ENCODE data around the gene CD300LD. TPM values are rescaled to one million over a fixed set of nuclear protein-coding genes. Genes with fewer than 3 reads are reported as not detected.

Gene CD300LD
- total and polyA plus RNA-seq, 2 experiments from 2014 or later, result not detected

DNA sequence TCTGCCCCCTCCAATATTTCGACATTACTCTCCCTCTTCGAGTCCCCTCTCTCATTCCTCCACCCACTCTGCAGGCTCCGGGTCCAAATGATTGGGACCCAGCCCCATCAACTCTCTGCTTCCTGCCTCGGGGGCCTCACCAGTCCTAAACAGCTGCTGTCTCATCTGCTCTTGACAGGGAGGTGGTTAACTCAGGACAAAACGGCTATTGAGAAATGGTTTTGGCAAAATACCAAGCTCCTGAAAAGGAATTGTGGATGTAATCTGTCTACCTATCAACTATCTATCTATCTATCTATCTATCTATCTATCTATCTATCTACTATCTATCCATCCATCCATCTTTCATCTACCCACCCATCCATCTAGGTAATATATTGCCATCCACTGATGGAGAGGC, 27.0 kb downstream of the CD300LD start:
- no peak overlapping the region for H3K4me3 ChIP-seq
- no peak overlapping the region for H2AFZ ChIP-seq
- H3K36me3 ChIP-seq (replicated peaks; ENCODE audit: insufficient read depth, low read depth), result no peaks in the 10 kb centered on the region
- TF ChIP-seq, protein P1, sequence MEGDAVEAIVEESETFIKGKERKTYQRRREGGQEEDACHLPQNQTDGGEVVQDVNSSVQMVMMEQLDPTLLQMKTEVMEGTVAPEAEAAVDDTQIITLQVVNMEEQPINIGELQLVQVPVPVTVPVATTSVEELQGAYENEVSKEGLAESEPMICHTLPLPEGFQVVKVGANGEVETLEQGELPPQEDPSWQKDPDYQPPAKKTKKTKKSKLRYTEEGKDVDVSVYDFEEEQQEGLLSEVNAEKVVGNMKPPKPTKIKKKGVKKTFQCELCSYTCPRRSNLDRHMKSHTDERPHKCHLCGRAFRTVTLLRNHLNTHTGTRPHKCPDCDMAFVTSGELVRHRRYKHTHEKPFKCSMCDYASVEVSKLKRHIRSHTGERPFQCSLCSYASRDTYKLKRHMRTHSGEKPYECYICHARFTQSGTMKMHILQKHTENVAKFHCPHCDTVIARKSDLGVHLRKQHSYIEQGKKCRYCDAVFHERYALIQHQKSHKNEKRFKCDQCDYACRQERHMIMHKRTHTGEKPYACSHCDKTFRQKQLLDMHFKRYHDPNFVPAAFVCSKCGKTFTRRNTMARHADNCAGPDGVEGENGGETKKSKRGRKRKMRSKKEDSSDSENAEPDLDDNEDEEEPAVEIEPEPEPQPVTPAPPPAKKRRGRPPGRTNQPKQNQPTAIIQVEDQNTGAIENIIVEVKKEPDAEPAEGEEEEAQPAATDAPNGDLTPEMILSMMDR (IDR thresholded peaks at IDR 0.05; ENCODE audit: poor library complexity), result no peak
- TF ChIP-seq EZH2 (IDR thresholded peaks at IDR 0.05; ENCODE audit: borderline replicate concordance) (no peak), EZH2phosphoT487 (IDR thresholded peaks at IDR 0.05; ENCODE audit: low read depth, severe bottlenecking, unreplicated experiment) (no peak)
- H4K20me1 ChIP-seq (ENCODE audit: insufficient read depth, poor library complexity, severe bottlenecking), result no peaks in the 10 kb centered on the region
- no peaks in the 10 kb centered on the region for H3K9me2 ChIP-seq (replicated peaks; ENCODE audit: insufficient read depth)
- no peak overlapping the region for H3K4me2 ChIP-seq
- DNase-seq (ENCODE audit: low spot score), result no peak
- no peak overlapping the region for H3K27ac ChIP-seq
- no peaks in the 10 kb centered on the region for H3K4me1 ChIP-seq (ENCODE audit: insufficient read depth)
- WGBS (ENCODE audit: low lambda C conversion rate, missing lambda C conversion rate), result 79% methylated on average over 5 of the region's 5 CpGs
- H3K79me2 ChIP-seq, result no peaks in the 10 kb centered on the region
- no peaks in the 10 kb centered on the region for H3K9me3 ChIP-seq (ENCODE audit: low read depth)
- H3K27me3 ChIP-seq, result no peaks in the 10 kb centered on the region

DNA sequence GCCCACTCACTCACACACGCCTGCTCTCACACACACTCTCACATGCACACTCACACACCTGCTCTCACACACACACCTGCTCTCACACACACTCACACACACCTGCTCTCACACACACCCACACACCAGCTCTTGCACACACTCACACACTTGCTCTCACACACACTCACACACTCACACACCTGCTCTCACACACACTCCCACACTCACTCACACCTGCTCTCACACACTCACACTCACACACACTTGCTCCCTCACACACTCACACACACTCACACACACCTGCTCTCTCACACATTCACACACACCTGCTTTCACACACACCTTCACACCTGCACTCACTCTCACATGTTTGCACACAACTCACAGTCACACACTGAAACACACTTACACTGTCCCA, 28.7 kb downstream of the CD300LD start:
- no peaks in the 10 kb centered on the region for H3K9me2 ChIP-seq (replicated peaks; ENCODE audit: insufficient read depth)
- no peak overlapping the region for H3K4me2 ChIP-seq
- H3K4me3 ChIP-seq, result no peak overlapping the region
- no peak overlapping the region for H3K27ac ChIP-seq
- H3K4me1 ChIP-seq (ENCODE audit: insufficient read depth), result no peaks in the 10 kb centered on the region
- no peak for DNase-seq (ENCODE audit: low spot score)
- H3K9me3 ChIP-seq (ENCODE audit: low read depth), result no peaks in the 10 kb centered on the region
- WGBS (ENCODE audit: low lambda C conversion rate, missing lambda C conversion rate), result 92% methylated on average over 1 of the region's 1 CpG
- no peaks in the 10 kb centered on the region for H4K20me1 ChIP-seq (ENCODE audit: insufficient read depth, poor library complexity, severe bottlenecking)
- TF ChIP-seq EZH2 (IDR thresholded peaks at IDR 0.05; ENCODE audit: borderline replicate concordance), result no peak
- TF ChIP-seq, protein P1 (IDR thresholded peaks at IDR 0.05; ENCODE audit: poor library complexity), result no peak
- TF ChIP-seq EZH2phosphoT487 (IDR thresholded peaks at IDR 0.05; ENCODE audit: low read depth, severe bottlenecking, unreplicated experiment), result no peak
- no peak overlapping the region for H2AFZ ChIP-seq
- no peaks in the 10 kb centered on the region for H3K27me3 ChIP-seq
- H3K36me3 ChIP-seq (replicated peaks; ENCODE audit: insufficient read depth, low read depth), result no peaks in the 10 kb centered on the region
- H3K79me2 ChIP-seq, result no peaks in the 10 kb centered on the region

DNA sequence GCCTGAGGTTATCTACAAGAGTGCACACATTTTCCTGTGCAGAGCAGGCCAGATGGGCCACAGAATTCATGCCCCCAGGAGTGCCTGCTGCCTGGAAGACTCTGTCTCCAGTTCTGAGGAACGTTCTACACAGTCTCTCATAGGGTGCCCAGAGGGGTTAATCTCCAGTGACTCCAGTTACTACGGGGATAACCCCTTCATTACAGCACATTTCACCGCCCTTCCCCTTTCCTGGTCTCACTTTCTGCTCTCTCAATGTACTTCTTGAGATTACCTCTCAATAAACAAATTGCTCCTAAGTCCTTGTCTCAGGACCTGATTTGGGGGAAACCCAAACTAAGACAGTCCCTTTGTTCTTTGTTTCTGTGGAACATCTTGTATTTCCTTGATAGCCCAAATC, 30.5 kb downstream of the CD300LD start:
- no peak for DNase-seq (ENCODE audit: low spot score)
- Histone ChIP-seq H3K9me3 (ENCODE audit: low read depth) (no peaks in the 10 kb centered on the region), H3K27ac (no peak overlapping the region), H3K4me1 (ENCODE audit: insufficient read depth) (no peaks in the 10 kb centered on the region), H3K9me2 (replicated peaks; ENCODE audit: insufficient read depth) (no peaks in the 10 kb centered on the region), H3K4me2 (no peak overlapping the region), H3K27me3 (no peaks in the 10 kb centered on the region), H3K36me3 (replicated peaks; ENCODE audit: insufficient read depth, low read depth) (no peaks in the 10 kb centered on the region), H2AFZ (no peak overlapping the region), H3K4me3 (no peak overlapping the region), H4K20me1 (ENCODE audit: insufficient read depth, poor library complexity, severe bottlenecking) (no peaks in the 10 kb centered on the region), H3K79me2 (no peaks in the 10 kb centered on the region)
- TF ChIP-seq EZH2 (IDR thresholded peaks at IDR 0.05; ENCODE audit: borderline replicate concordance) (no peak), EZH2phosphoT487 (IDR thresholded peaks at IDR 0.05; ENCODE audit: low read depth, severe bottlenecking, unreplicated experiment) (no peak)
- TF ChIP-seq, protein P1 (IDR thresholded peaks at IDR 0.05; ENCODE audit: poor library complexity), result no peak
- WGBS (ENCODE audit: low lambda C conversion rate, missing lambda C conversion rate), result 68% methylated on average over 3 of the region's 3 CpGs
